Heart right ventricle (tissue), 16 donors: Measurements from ENCODE around the gene PIGM. TPM values are rescaled to one million over a fixed set of nuclear protein-coding genes. Genes with fewer than 3 reads are reported as not detected.

ENCODE experiments used
- ATAC-seq, 8 donors: fragments of 200-7000 bp; cut with Tn5 transposase; one replicate each; pipeline ENCODE4 v1.9.1; 2020; ENCODE audit warnings: mild to moderate bottlenecking in 8 of 8, moderate library complexity in 8 of 8, moderate number of reproducible peaks in 1 of 8
- DNase-seq, 2 donors: peaks; one replicate each; pipeline ENCODE4 v3.0.0-alpha.2; 2020
- H3K27ac ChIP-seq, 10 donors: fragments of 200-600 bp; sonication (generic) in 2 of 10; one replicate each; pipeline versions ENCODE4 v1.5.0 to v1.8.0; 2020 to 2022; ENCODE audit warnings: mild to moderate bottlenecking in 3 of 10
- H3K27me3 ChIP-seq, 7 donors: fragments of 200-600 bp; one replicate each; pipeline ENCODE4 v1.8.0; 2021 to 2022; ENCODE audit warnings: mild to moderate bottlenecking in 2 of 7
- H3K36me3 ChIP-seq, 9 donors: fragments of 200-600 bp; sonication (generic) in 1 of 9; one replicate each; pipeline versions ENCODE4 v1.5.0 to v1.8.0; 2020 to 2022; ENCODE audit warnings: mild to moderate bottlenecking in 2 of 9
- H3K4me1 ChIP-seq, 9 donors: fragments of 200-600 bp; sonication (generic) in 1 of 9; one replicate each; pipeline versions ENCODE4 v1.5.0 to v1.8.0; 2020 to 2022; ENCODE audit warnings: mild to moderate bottlenecking in 4 of 9
- H3K4me3 ChIP-seq, 10 donors: fragments of 200-600 bp; sonication (generic) in 2 of 10; one replicate each; pipeline versions ENCODE4 v1.5.0 to v1.8.0; 2020 to 2022; ENCODE audit warnings: mild to moderate bottlenecking in 7 of 10, moderate library complexity in 2 of 10
- H3K9me3 ChIP-seq, 11 donors: fragments of 200-600 bp in 10 of 11; sonication (generic) in 2 of 11; one replicate each; pipeline versions ENCODE4 v1.5.0 to v1.8.0; 2013 to 2022; ENCODE audit warnings: mild to moderate bottlenecking in 2 of 11, control low read depth in 1 of 11, moderate library complexity in 1 of 11
- WGBS, 2 donors: extraction: QIAGEN DNeasy Blood & Tissue Kit; methylation state at CpG; one replicate each; pipeline ENCODE4 v1.1.7; 2013; ENCODE audit warnings: inconsistent platforms in 1 of 2; 5-methylcytosine and 5-hydroxymethylcytosine counted together
- intact Hi-C, 10 donors: fragments of 100-400 bp; cut with DNase I; formaldehyde crosslinking; loops; one replicate each; pipeline versions ENCODE4 v1.11.1 to v1.14.2; 2022
- polyA plus RNA-seq, 2 donors: library from polyadenylated mRNA; stranded (reverse); fragments of 200-250 nt; gene quantifications; one replicate each; pipeline ENCODE4 v1.2.3, GENCODE V29; 2013
- total RNA-seq, 10 donors: library from RNA; stranded (reverse); fragmentation: NEBNext Ultra II Directional in 3 of 10; extraction: Animal tissue kit (Norgen Biotek cat#: 25700) in 3 of 10; gene quantifications; one replicate each; pipeline versions ENCODE4 v1.2.1 to v1.2.4, GENCODE V29; 2021 to 2023
- TF ChIP-seq, protein P1 (sequence below), 9 donors: fragments of 200-600 bp; sonication (generic) in 2 of 9; IDR thresholded peaks; one replicate each; pipeline versions ENCODE4 v1.5.0 to v1.8.0; 2021 to 2022; ENCODE audit warnings: antibody characterized with exemption in 9 of 9, mild to moderate bottlenecking in 5 of 9, moderate library complexity in 1 of 9
- donor health status: Arrhythmogenic right ventricular cardiomyopathy.
- donor health status: ischemic (EF 13 %, LVEDD 7.1; RV severe dilation, severe dysfunction).
- donor health status: healthy with polysubstance abuse.
- donor health status: DM: no; HTN: yes; CAD: no.
- donor health status: DM: no; HTN: no; CAD: no.
- donor health status: ischemic (EF 25% LVEDD 6.9; RV normal size, moderate dysfunction).
- donor health status: ischemic (EF 25% LVEDD 5.7; RV mildly dilated, moderate dysfunction).
- donor health status: healthy.
- donor health status: DM: yes; HTN: yes; CAD: no.
- donor health status: Ischemic cardiomyopathy.
- donor health status: ischemic (EF 35%, LVEDD 5.7; RV mildly dilated, moderate dysfunction).
- donor health status: nonischemic (EF 11% LVEDD 7.7; RV severe dilation, severe dysfunction).
- donor health status: DM: yes; HTN: yes; CAD: no.
- donor health status: PGD.
- donor health status: ischemic (EF 29% LVEDD 5.4; RV normal size, mild dysfunction).
- donor health status: nonischemic (EF 23%, LVEDD 6.1; RV moderate dilation, normal function).

Gene PIGM
- total and polyA plus RNA-seq, 12 donors, result 1.5 to 3.0 (median 2.5) TPM

GRCh38 chr1:160007577-160008200 is 24.1 kb downstream of the PIGM start:
- 65 to 70% methylated on average over 3 of the region's 3 CpGs for WGBS, 2 donors
- Histone ChIP-seq H3K9me3 (no peaks in the 10 kb centered on the region), H3K27ac (no peak overlapping the region), H3K27me3 (no peaks in the 10 kb centered on the region), H3K4me3 (no peak overlapping the region), H3K36me3 (no peaks in the 10 kb centered on the region), H3K4me1 (no peaks in the 10 kb centered on the region)
- intact Hi-C loops, result loop anchor here in 9 of 10 donors (1.0 to 10.0 kb wide), 10 partner anchors 70 to 225 kb away; partner anchors contain the start of genes DUSP23 (in 2 of the 9) and FCRL6 (in 1 of the 9)
- TF ChIP-seq, protein P1, sequence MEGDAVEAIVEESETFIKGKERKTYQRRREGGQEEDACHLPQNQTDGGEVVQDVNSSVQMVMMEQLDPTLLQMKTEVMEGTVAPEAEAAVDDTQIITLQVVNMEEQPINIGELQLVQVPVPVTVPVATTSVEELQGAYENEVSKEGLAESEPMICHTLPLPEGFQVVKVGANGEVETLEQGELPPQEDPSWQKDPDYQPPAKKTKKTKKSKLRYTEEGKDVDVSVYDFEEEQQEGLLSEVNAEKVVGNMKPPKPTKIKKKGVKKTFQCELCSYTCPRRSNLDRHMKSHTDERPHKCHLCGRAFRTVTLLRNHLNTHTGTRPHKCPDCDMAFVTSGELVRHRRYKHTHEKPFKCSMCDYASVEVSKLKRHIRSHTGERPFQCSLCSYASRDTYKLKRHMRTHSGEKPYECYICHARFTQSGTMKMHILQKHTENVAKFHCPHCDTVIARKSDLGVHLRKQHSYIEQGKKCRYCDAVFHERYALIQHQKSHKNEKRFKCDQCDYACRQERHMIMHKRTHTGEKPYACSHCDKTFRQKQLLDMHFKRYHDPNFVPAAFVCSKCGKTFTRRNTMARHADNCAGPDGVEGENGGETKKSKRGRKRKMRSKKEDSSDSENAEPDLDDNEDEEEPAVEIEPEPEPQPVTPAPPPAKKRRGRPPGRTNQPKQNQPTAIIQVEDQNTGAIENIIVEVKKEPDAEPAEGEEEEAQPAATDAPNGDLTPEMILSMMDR (IDR thresholded peaks at IDR 0.05), result peak; percentile 72 to 86 (median 81)
- no peak for DNase-seq
- no peak for ATAC-seq

- Histone ChIP-seq H3K4me1 (no peaks in the 10 kb centered on the region), H3K27ac (no peak overlapping the region), H3K36me3 (no peaks in the 10 kb centered on the region), H3K9me3 (no peaks in the 10 kb centered on the region), H3K4me3 (no peak overlapping the region), H3K27me3 (no peaks in the 10 kb centered on the region)
- ATAC-seq, result peak in 4 of 8 donors; percentile 47 to 78 (median 54)
- TF ChIP-seq, protein P1 (IDR thresholded peaks at IDR 0.05), result peak; percentile 36 to 91 (median 77)
- intact Hi-C loops, result loop anchor here in 8 of 10 donors (2.0 to 10.0 kb wide), 7 partner anchors 69 to 224 kb away; partner anchors contain the start of genes DUSP23 (in 2 of the 8) and FCRL6 (in 1 of the 8)
- peak; percentile 35 to 72 for DNase-seq
- WGBS, 2 donors, result 27 to 28% methylated on average over 5 of the region's 5 CpGs
Measured at GRCh38 chr1:160006312-160006940, 25.4 kb downstream of the PIGM start.

- TF ChIP-seq, protein P1 (IDR thresholded peaks at IDR 0.05), result no peak
- DNase-seq (no peak), ATAC-seq (no peak)
- Histone ChIP-seq H3K4me3 (no peak overlapping the region), H3K4me1 (no peaks in the 10 kb centered on the region), H3K36me3 (no peaks in the 10 kb centered on the region), H3K27ac (no peak overlapping the region), H3K9me3 (no peaks in the 10 kb centered on the region), H3K27me3 (no peaks in the 10 kb centered on the region)
- WGBS, 2 donors, result 74 to 76% methylated on average over 4 of the region's 4 CpGs
- intact Hi-C loops, result loop anchor here in 6 of 10 donors (5.0 to 10.0 kb wide), 5 partner anchors 68 to 223 kb away; partner anchors contain the start of genes DUSP23 (in 2 of the 6) and FCRL6 (in 1 of the 6)
Measured at GRCh38 chr1:160005070-160005469, 26.7 kb downstream of the PIGM start.

GRCh38 chr1:160004425-160004824 is 27.4 kb downstream of the PIGM start:
- no peak for ATAC-seq
- WGBS, 2 donors, result 83% methylated on average over 2 of the region's 2 CpGs
- intact Hi-C loops, result loop anchor here in 3 of 10 donors (5.0 to 10.0 kb wide), 3 partner anchors 67 to 210 kb away; partner anchors contain the start of gene FCRL6 (in 1 of the 3)
- TF ChIP-seq, protein P1 (IDR thresholded peaks at IDR 0.05), result no peak
- H3K36me3 ChIP-seq, result no peaks in the 10 kb centered on the region
- H3K27ac ChIP-seq, result no peak overlapping the region
- H3K4me1 ChIP-seq, result no peaks in the 10 kb centered on the region
- H3K4me3 ChIP-seq, result no peak overlapping the region
- DNase-seq, result no peak
- H3K27me3 ChIP-seq, result no peaks in the 10 kb centered on the region
- H3K9me3 ChIP-seq, result no peaks in the 10 kb centered on the region
